HG03342 (cell line): ENCODE results near the gene AOPEP.

Experiments used
- ATAC-seq: cut with Tn5 transposase; IDR thresholded peaks from one replicate; pipeline ENCODE4 v1.9.1; 2021; ENCODE audit warnings: mild to moderate bottlenecking, moderate library complexity; ENCODE audit not compliant: unreplicated experiment

The AOPEP gene

GRCh38 chr9:94983552-94983951 is 257.1 kb downstream of the AOPEP start:
- no peak for ATAC-seq

GRCh38 chr9:94984891-94985476 is 258.5 kb downstream of the AOPEP start:
- ATAC-seq: no peak

GRCh38 chr9:94985649-94986048 is 259.1 kb downstream of the AOPEP start:
- no peak for ATAC-seq

- no peak for ATAC-seq
Measured at GRCh38 chr9:94987731-94988130, 261.2 kb downstream of the AOPEP start.

GRCh38 chr9:94990897-94991561 is 264.5 kb downstream of the AOPEP start:
- ATAC-seq: no peak

- ATAC-seq: no peak
Measured at GRCh38 chr9:94991961-94992907, 265.7 kb downstream of the AOPEP start.

- ATAC-seq: no peak
Measured at GRCh38 chr9:94993160-94993820, 266.8 kb downstream of the AOPEP start.

- no peak for ATAC-seq
Measured at GRCh38 chr9:94993821-94994165, 267.3 kb downstream of the AOPEP start.

GRCh38 chr9:94995048-94995693 is 268.7 kb downstream of the AOPEP start:
- no peak for ATAC-seq

- no peak for ATAC-seq
Measured at GRCh38 chr9:94996641-94997040, 270.1 kb downstream of the AOPEP start.

GRCh38 chr9:94997727-94998126 is 271.2 kb downstream of the AOPEP start:
- no peak for ATAC-seq

- no peak for ATAC-seq
Measured at GRCh38 chr9:94999832-95000231, 273.3 kb downstream of the AOPEP start.

- no peak for ATAC-seq
Measured at GRCh38 chr9:95000821-95001220, 274.3 kb downstream of the AOPEP start.

GRCh38 chr9:95001720-95002119 is 275.2 kb downstream of the AOPEP start:
- no peak for ATAC-seq

GRCh38 chr9:95003689-95004410 is 277.4 kb downstream of the AOPEP start:
- no peak for ATAC-seq

- ATAC-seq: peak; percentile 53
Measured at GRCh38 chr9:95004411-95005277, 278.1 kb downstream of the AOPEP start.

- ATAC-seq: no peak
Measured at GRCh38 chr9:95005278-95006143, 279.0 kb downstream of the AOPEP start.

GRCh38 chr9:95007226-95007869 is 280.8 kb downstream of the AOPEP start:
- ATAC-seq: no peak
